Vagina (tissue), 2 donors: ENCODE results near the gene PJA2.

Source experiments
- POLR2A ChIP-seq, 2 donors: fragments of 450-650 bp; IDR thresholded peaks; one replicate each; pipeline ENCODE4 v1.6.1; 2017; ENCODE audit warnings: antibody characterized with exemption in 2 of 2, mild to moderate bottlenecking in 2 of 2, moderate library complexity in 2 of 2
- POLR2AphosphoS5 ChIP-seq, 2 donors: sonication (generic); formaldehyde crosslinking; IDR thresholded peaks; one replicate each; pipeline ENCODE4 v1.9.0; 2017; ENCODE audit warnings: antibody characterized with exemption in 2 of 2, mild to moderate bottlenecking in 2 of 2, low read depth in 1 of 2; ENCODE audit not compliant: insufficient read depth in 1 of 2

GRCh38 chr5:109354761-109355160 is 55.0 kb downstream of the PJA2 start:
- TF ChIP-seq POLR2AphosphoS5 (IDR thresholded peaks at IDR 0.05; ENCODE audit: insufficient read depth in 1 of 2, low read depth in 1 of 2) (no peak), POLR2A (IDR thresholded peaks at IDR 0.05) (no peak)
